GM12873 (cell line): ENCODE results near the gene C2orf42.

Source experiments
- CTCF ChIP-seq: IDR thresholded peaks from 2 replicates; pipeline ENCODE4 v1.5.1; 2012; ENCODE audit warnings: low read depth, mild to moderate bottlenecking, moderate library complexity, low read length, control low read depth; ENCODE audit not compliant: insufficient read depth; ENCODE audit errors: missing control alignments

The C2orf42 gene

GRCh38 chr2:70190418-70191243, at the start of gene C2orf42:
TSS of gene C2orf42 (minus strand) at chr2:70191019. CDS start at chr2:70181985, 9,034 bp downstream.
- no peak for TF ChIP-seq CTCF

- TF ChIP-seq CTCF, result no peak
These were observed 49.8 kb upstream of the C2orf42 start for GRCh38 chr2:70240599-70240998.

GRCh38 chr2:70233926-70234325, 43.1 kb upstream of the C2orf42 start:
- no peak for TF ChIP-seq CTCF

- TF ChIP-seq CTCF, result no peak
These were observed 36.0 kb upstream of the C2orf42 start for GRCh38 chr2:70226781-70227180.

GRCh38 chr2:70214953-70215549, 24.2 kb upstream of the C2orf42 start:
- TF ChIP-seq CTCF, result no peak

- no peak for TF ChIP-seq CTCF
These were observed 23.5 kb upstream of the C2orf42 start for GRCh38 chr2:70214365-70214764.

GRCh38 chr2:70212298-70212932, 21.6 kb upstream of the C2orf42 start:
- no peak for TF ChIP-seq CTCF
